ENCODE measurements around the gene FXYD5.

FXYD5 gene

GRCh38 chr19:35212241-35212640, 57.7 kb downstream of the FXYD5 start:
- no peak for DNase-seq (ENCODE audit: low read depth in 2 of 2)

DNA sequence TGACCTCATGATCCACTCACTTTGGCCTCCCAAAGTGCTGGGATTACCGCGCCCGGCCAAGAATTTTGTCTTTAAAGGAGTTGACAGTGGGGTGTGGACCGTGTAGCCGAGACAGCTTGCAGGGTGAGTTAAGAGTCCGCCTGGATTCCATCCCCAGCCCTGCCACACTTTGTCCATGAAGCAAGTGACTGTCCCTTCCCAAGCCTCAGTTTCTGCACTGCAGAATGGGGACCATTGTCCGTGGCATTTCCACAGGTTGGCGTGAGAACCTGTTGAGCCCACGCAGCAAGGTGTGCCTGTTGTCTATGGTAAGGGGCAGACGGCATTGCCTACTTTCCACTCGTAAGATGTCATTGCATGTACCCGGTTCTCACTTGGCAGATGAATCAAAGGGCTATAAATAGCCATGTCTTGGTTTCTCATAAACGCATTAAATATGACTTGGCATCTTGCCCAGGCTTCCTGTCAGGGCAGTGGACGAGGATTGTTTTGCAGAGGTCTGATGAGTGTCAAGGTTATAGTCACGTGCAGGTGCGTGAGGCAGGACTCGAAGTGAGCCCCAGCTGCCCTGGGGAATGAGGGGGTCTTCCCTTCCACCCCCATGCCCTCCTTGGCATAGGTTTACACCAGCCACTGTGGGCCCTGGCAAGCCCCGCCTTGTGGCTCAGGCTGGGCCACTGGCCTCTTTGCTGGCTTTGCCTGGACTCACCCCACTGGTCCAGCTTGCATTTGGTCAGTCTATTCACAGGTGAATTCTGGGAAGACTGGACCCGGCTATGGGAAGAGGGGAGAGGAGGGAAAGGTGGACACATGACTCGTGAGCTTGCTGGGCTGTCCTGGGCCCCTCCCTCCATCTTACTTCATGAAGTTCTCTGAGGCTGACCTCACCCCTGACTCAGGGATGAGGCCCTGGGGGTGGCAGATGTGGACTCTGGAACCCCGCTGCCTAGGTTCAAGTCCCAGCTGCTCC, 59.4 kb downstream of the FXYD5 start:
- DNase-seq (ENCODE audit: low read depth in 2 of 2): peak in 1 of 2 donors; percentile 48

GRCh38 chr19:35214766-35215422, 60.4 kb downstream of the FXYD5 start:
- no peak for DNase-seq (ENCODE audit: low read depth in 2 of 2)

DNA sequence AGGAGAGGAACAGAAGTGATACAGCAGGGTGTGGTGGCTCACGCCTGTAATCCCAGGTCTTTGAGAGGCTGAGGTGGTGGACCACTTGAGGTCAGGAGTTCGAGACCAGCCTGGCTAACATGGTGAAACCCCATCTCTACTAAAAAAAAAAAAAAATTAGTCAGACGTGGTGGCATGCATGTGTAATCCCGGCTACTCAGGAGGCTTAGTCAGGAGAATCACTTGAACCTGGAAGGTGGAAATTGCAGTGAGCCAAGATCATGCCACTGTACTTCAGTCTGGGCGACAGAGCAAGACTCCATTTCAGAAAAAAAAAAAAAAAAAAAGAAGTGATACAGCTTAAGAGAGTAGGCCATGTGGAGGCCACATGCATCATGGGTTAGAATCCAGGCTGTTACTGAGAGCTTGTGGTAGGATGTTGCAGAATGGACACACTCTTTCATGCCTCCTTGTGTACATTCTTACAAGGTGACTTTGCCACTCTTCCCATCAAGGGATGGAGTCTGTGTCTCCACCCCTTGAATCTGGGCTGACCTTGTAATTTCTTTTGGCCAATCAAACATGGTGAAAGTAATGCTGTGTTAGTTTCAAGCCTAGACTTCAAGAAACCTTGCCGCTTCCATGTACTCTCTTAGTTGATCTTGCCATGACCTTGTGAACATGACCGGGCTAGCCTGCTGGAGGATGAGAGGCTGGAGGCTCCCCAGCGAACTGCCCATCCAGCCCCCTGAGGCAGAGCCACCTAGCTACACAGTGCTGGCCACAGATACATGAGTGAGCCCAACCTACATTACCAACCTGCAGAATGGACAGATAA, 61.7 kb downstream of the FXYD5 start:
- DNase-seq (ENCODE audit: low read depth in 2 of 2): no peak

GRCh38 chr19:35216833-35217648, 62.5 kb downstream of the FXYD5 start:
- no peak for DNase-seq (ENCODE audit: low read depth in 2 of 2)

DNA sequence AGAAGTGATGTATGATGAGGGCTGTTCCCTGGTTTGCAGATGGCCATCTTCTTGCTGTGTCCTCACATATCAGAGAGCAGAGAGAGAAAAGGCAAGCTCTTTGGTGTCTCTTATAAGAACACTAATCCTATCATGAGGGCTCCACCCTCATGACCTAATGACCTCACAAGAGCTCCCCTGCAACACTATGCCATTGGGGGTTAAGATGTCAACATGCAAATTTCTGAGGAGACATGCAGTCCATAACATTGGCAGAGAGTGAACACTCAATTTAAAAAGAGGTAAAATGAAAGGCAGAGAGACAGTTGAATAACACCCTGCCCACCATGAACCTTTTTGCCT, 63.1 kb downstream of the FXYD5 start:
- DNase-seq (ENCODE audit: low read depth in 2 of 2): no peak

DNA sequence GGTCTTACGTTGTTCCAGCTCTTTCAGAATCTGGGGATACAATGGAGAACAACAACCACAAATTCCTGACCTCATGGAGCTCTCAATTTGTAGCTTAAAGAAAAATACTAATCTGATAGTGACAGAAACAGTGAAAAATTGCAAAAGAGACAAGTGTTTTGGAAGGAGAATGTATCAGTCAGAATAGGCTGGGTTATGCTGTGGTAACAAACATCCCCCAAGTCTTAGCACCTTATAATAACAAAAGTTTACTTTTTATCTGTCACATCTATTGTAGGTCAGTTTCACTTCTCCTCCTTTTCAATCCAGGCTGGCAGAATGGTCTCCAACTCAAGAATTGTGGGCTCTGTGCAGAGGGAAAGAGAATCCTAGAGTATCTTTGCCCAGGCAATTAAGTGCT, 64.5 kb downstream of the FXYD5 start:
- DNase-seq (ENCODE audit: low read depth in 2 of 2): no peak

Data from stimulated activated CD8-positive, alpha-beta memory T cell treated with anti-CD3 and anti-CD28 coated beads, Interleukin-7, amount 100 ng/mL, for 1 hour (primary cell).